ENCODE results near the gene LITAF. TPM values are rescaled to one million over a fixed set of nuclear protein-coding genes. Genes with fewer than 3 reads are reported as not detected.

The LITAF gene
- total RNA-seq, 1 donor from 2014 or later = 70.9 TPM

- Mint-ChIP-seq H3K9me3 (ENCODE audit: unreplicated experiment) (no peaks in the 10 kb centered on the region), H3K36me3 (ENCODE audit: low read depth, unreplicated experiment) (peaks cover 34% of the 10 kb centered on the region), H3K27me3 (ENCODE audit: unreplicated experiment) (peaks cover 1% of the 10 kb centered on the region), H3K27ac (ENCODE audit: unreplicated experiment) (no peak overlapping the region), H3K4me1 (ENCODE audit: unreplicated experiment) (no peaks in the 10 kb centered on the region), H3K4me3 (ENCODE audit: unreplicated experiment) (no peak overlapping the region)
- DNase-seq (ENCODE audit: low spot score) = no peak
- no peak for TF ChIP-seq CTCF (IDR thresholded peaks at IDR 0.05; ENCODE audit: unreplicated experiment)
These were observed 34.3 kb downstream of the LITAF start for GRCh38 chr16:11552440-11552839.

GRCh38 chr16:11551842-11552241, 34.9 kb downstream of the LITAF start:
- no peak overlapping the region for H3K27ac Mint-ChIP-seq (ENCODE audit: unreplicated experiment)
- H3K36me3 Mint-ChIP-seq (ENCODE audit: low read depth, unreplicated experiment) = peaks cover 34% of the 10 kb centered on the region
- no peak for DNase-seq (ENCODE audit: low spot score)
- no peak overlapping the region for H3K4me3 Mint-ChIP-seq (ENCODE audit: unreplicated experiment)
- H3K9me3 Mint-ChIP-seq (ENCODE audit: unreplicated experiment) = no peaks in the 10 kb centered on the region
- TF ChIP-seq CTCF (IDR thresholded peaks at IDR 0.05; ENCODE audit: unreplicated experiment) = no peak
- H3K27me3 Mint-ChIP-seq (ENCODE audit: unreplicated experiment) = peaks cover 1% of the 10 kb centered on the region
- H3K4me1 Mint-ChIP-seq (ENCODE audit: unreplicated experiment) = no peaks in the 10 kb centered on the region

GRCh38 chr16:11550791-11551498, 35.8 kb downstream of the LITAF start:
- Mint-ChIP-seq H3K9me3 (ENCODE audit: unreplicated experiment) (no peaks in the 10 kb centered on the region), H3K27ac (ENCODE audit: unreplicated experiment) (no peak overlapping the region), H3K36me3 (ENCODE audit: low read depth, unreplicated experiment) (peaks cover 26% of the 10 kb centered on the region), H3K27me3 (ENCODE audit: unreplicated experiment) (peaks cover 1% of the 10 kb centered on the region), H3K4me1 (ENCODE audit: unreplicated experiment) (no peaks in the 10 kb centered on the region), H3K4me3 (ENCODE audit: unreplicated experiment) (peak overlapping the region; percentile 26)
- DNase-seq (ENCODE audit: low spot score) = no peak
- TF ChIP-seq CTCF (IDR thresholded peaks at IDR 0.05; ENCODE audit: unreplicated experiment) = no peak

- Mint-ChIP-seq H3K27me3 (ENCODE audit: unreplicated experiment) (no peaks in the 10 kb centered on the region), H3K4me3 (ENCODE audit: unreplicated experiment) (no peak overlapping the region), H3K27ac (ENCODE audit: unreplicated experiment) (no peak overlapping the region), H3K4me1 (ENCODE audit: unreplicated experiment) (peaks cover 4% of the 10 kb centered on the region), H3K36me3 (ENCODE audit: low read depth, unreplicated experiment) (peaks cover 20% of the 10 kb centered on the region), H3K9me3 (ENCODE audit: unreplicated experiment) (no peaks in the 10 kb centered on the region)
- no peak for DNase-seq (ENCODE audit: low spot score)
- no peak for TF ChIP-seq CTCF (IDR thresholded peaks at IDR 0.05; ENCODE audit: unreplicated experiment)
These were observed 39.4 kb downstream of the LITAF start for GRCh38 chr16:11547118-11547916.

DNA sequence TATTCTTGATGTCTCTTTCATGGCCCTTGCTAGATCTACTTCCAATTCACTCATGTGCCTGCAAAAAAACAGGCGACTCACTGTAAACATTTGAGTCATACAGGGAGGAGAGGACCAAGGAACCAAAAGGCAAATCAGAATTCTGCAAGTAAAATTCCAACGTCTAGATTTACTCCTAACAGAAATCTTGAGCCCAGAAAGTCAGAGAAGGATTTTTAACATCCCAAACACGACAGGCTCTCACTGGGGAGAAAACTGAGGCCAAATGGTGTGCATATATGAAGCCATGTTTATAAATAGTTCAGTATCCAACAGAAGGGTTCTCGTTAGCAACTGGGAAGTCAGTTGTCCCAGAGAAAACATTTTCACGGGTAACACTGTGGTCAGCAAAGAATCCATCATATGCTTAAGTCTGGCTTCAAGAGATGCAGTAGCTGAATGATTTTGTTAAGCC, 40.1 kb downstream of the LITAF start:
- Mint-ChIP-seq H3K4me1 (ENCODE audit: unreplicated experiment) (peaks cover 4% of the 10 kb centered on the region), H3K4me3 (ENCODE audit: unreplicated experiment) (no peak overlapping the region), H3K9me3 (ENCODE audit: unreplicated experiment) (no peaks in the 10 kb centered on the region), H3K27ac (ENCODE audit: unreplicated experiment) (no peak overlapping the region), H3K27me3 (ENCODE audit: unreplicated experiment) (no peaks in the 10 kb centered on the region), H3K36me3 (ENCODE audit: low read depth, unreplicated experiment) (peaks cover 19% of the 10 kb centered on the region)
- TF ChIP-seq CTCF (IDR thresholded peaks at IDR 0.05; ENCODE audit: unreplicated experiment) = no peak
- DNase-seq (ENCODE audit: low spot score) = no peak
